ENCODE results near the gene ZNF81.

DNA sequence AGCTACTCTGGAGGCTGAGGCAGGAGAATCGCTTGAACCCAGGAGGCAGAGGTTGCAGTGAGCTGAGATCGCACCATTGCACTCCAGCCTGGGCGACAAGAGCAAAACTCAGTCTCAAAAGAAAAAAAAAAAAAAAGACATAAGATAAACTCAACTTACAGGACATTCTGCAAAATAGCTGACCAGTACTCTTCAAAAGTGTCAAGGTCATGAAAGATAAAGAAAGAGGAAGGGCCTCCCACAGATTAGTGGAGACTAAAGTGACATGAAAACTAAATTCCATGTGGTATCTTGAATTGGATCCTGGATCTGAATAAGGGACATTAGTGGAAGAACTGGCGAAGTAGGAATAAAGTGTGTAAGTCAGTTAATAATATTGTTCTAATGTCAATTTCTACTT, 103.7 kb downstream of the ZNF81 start:
- TF ChIP-seq CEBPB (IDR thresholded peaks at IDR 0.05; ENCODE audit: low read depth) (no peak), MAX (IDR thresholded peaks at IDR 0.05) (no peak), POLR2AphosphoS5 (IDR thresholded peaks at IDR 0.05; ENCODE audit: low read depth, low read length) (no peak), POLR2A (IDR thresholded peaks at IDR 0.05; ENCODE audit: borderline replicate concordance, extremely low read depth, insufficient read depth, insufficient read length) (no peak), YY1 (IDR thresholded peaks at IDR 0.05; ENCODE audit: extremely low read depth, insufficient replicate concordance, low read depth, low read length) (no peak), EZH2 (IDR thresholded peaks at IDR 0.05) (no peak), ATF3 (IDR thresholded peaks at IDR 0.05) (no peak), ZBTB33 (IDR thresholded peaks at IDR 0.05; ENCODE audit: extremely low read depth, insufficient replicate concordance, low read length) (no peak)
- TF ChIP-seq, protein P1, sequence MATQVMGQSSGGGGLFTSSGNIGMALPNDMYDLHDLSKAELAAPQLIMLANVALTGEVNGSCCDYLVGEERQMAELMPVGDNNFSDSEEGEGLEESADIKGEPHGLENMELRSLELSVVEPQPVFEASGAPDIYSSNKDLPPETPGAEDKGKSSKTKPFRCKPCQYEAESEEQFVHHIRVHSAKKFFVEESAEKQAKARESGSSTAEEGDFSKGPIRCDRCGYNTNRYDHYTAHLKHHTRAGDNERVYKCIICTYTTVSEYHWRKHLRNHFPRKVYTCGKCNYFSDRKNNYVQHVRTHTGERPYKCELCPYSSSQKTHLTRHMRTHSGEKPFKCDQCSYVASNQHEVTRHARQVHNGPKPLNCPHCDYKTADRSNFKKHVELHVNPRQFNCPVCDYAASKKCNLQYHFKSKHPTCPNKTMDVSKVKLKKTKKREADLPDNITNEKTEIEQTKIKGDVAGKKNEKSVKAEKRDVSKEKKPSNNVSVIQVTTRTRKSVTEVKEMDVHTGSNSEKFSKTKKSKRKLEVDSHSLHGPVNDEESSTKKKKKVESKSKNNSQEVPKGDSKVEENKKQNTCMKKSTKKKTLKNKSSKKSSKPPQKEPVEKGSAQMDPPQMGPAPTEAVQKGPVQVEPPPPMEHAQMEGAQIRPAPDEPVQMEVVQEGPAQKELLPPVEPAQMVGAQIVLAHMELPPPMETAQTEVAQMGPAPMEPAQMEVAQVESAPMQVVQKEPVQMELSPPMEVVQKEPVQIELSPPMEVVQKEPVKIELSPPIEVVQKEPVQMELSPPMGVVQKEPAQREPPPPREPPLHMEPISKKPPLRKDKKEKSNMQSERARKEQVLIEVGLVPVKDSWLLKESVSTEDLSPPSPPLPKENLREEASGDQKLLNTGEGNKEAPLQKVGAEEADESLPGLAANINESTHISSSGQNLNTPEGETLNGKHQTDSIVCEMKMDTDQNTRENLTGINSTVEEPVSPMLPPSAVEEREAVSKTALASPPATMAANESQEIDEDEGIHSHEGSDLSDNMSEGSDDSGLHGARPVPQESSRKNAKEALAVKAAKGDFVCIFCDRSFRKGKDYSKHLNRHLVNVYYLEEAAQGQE (IDR thresholded peaks at IDR 0.05; ENCODE audit: low read depth), result no peak

Data from HCT116 (cell line).